Measurements from ENCODE around the gene STAM. TPM values are rescaled to one million over a fixed set of nuclear protein-coding genes. Genes with fewer than 3 reads are reported as not detected.
A peak's percentile ranks its signal among the peaks of the same experiment; 100 is the strongest.

Gene STAM
- total RNA-seq, 1 experiment from 2014 or later, result 9.3 TPM

DNA sequence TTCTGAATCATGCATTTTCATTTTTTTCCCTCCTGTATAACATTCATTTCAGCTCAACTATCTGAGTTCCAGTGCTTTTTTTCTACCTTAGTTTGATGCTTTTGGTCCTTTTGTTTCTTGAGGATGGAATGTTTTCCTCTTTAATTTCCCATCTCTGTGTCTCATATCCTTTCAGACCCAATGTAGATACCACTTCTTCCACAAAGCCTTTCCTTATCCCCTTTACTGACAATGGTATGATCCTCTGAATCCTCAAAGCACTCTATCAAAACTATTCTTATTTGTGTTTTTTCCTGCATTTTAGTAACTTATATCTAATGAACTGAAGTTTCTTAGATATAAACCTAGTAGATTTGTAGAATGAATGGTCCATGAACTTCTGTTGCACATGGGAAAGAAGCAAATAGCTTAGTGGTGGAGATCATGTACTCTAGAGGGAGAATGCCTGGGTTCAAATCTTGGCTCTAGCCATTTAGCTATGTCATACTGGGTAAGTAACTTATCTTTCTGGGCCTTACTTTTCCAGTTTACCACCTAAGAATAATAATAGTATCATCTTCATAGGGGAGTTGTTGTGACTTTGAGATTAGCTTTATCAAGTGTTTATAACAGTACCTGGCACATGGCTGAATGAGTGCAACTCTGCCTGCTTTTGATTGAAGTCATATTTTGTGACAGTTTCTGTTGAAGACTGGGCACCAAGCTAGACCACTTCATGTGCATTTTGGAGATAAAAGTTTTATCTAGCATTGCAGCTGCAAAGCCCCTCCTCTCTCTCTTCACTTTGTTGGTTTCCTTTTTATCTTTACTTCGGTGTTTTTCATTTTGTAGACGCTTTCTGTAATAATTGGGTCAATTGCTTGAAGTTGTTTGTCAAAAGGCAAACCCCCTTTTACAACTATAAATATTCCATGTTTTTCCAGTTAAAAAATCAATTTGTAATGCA lies 18.5 kb downstream of the STAM start:
- DNase-seq, result no peak
- peaks cover 2% of the 10 kb centered on the region; the same call in 1 of the 2 replicates for H3K36me3 ChIP-seq
- H3K27me3 ChIP-seq, result no peaks in the 10 kb centered on the region
- peaks cover under 1% of the 10 kb centered on the region; the same call in 1 of the 2 replicates for H3K9me3 ChIP-seq
- no peak overlapping the region for H3K4me3 ChIP-seq

DNA sequence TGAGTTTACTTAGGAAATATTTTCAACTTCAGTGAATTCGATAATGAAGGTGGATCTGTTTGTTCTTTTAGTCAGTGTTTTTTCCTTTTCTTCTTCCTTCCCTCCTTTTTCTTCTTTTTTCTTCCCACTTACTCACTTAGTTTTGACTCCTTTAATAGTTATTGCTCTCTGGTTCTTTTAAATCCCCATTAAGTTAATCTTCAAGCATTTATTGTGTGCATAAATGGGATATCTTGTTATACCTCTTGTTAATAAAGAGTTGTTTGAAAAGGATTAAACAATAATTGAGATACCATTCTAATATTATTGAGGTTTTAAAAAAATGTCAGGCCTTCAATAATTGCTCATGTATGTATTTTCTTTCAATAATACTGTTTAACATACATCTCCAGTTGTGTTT lies 19.5 kb downstream of the STAM start:
- Histone ChIP-seq H3K27me3 (no peaks in the 10 kb centered on the region), H3K36me3 (peaks cover 3% of the 10 kb centered on the region; the same call in 1 of the 2 replicates), H3K4me3 (no peak overlapping the region), H3K9me3 (no peaks in the 10 kb centered on the region)
- no peak for DNase-seq

DNA sequence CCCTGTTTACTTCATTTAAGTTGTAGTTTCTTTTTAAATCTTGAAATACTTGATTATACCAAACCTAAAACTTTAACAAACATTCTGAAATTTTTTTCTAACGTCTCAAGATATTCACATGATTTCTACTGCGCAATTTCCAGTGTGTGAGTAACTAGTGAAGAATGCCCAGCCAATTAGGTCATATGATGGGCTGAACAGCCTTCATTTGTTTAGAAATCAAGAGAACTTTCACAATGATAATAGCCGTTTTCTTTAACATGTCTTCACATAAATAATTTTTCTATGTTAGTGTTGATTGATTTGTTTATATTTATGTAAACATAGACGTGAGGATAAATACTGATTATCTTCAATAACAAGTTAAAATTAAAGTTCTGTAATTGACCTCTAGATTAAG lies 21.8 kb downstream of the STAM start:
- H3K4me3 ChIP-seq, result 0 out of 2 replicates have a peak overlapping the region, but pooled peaks have one; percentile 1
- no peaks in the 10 kb centered on the region for H3K27me3 ChIP-seq
- DNase-seq, result peak; percentile 29
- H3K36me3 ChIP-seq, result peaks cover 7% of the 10 kb centered on the region; the same call in 1 of the 2 replicates
- H3K9me3 ChIP-seq, result no peaks in the 10 kb centered on the region

GRCh38 chr10:17668435-17669184 lies 24.7 kb downstream of the STAM start:
- Histone ChIP-seq H3K27me3 (no peaks in the 10 kb centered on the region), H3K4me3 (no peak overlapping the region), H3K36me3 (peaks cover 7% of the 10 kb centered on the region; the same call in 1 of the 2 replicates), H3K9me3 (no peaks in the 10 kb centered on the region)
- DNase-seq, result no peak

- Histone ChIP-seq H3K36me3 (peaks cover 7% of the 10 kb centered on the region; the same call in 1 of the 2 replicates), H3K27me3 (no peaks in the 10 kb centered on the region), H3K4me3 (no peak overlapping the region), H3K9me3 (no peaks in the 10 kb centered on the region)
- no peak for DNase-seq
Observed at GRCh38 chr10:17669185-17669872, 25.4 kb downstream of the STAM start.

GRCh38 chr10:17671307-17671706 lies 27.4 kb downstream of the STAM start:
- Histone ChIP-seq H3K27me3 (no peaks in the 10 kb centered on the region), H3K4me3 (no peak overlapping the region), H3K9me3 (no peaks in the 10 kb centered on the region), H3K36me3 (peaks cover 7% of the 10 kb centered on the region; the same call in 1 of the 2 replicates)
- no peak for DNase-seq

DNA sequence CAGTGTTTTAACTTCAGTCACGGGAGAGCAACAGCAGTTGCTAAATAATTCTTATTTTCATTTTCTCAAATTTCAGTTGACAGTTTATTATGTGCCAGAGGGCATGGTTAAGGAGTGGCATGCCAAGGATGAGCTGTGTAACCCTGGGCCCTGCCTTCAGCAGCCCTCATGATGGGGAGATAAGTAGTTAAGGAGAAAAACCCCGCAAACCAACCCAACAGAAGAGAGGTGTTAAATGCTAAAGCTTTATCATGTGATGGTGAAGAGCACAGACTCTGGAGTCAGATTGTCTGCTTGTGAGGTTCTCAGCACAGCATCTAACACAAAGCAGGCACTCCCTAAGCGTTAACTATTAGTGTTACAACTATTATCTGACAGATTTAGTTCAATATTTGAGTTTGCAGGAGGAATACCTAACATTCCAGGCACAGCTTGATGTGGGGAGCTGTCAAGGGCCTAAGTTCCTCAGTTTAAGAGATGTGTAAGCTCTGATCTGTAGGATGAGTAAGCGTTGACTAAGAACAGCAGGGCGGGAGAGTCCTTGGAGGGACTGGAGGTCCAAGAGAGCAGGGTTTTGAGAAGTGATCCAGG lies 29.6 kb downstream of the STAM start:
- DNase-seq, result peak; percentile 89
- no peak overlapping the region for H3K4me3 ChIP-seq
- peaks cover 4% of the 10 kb centered on the region; the same call in 1 of the 2 replicates for H3K36me3 ChIP-seq
- H3K27me3 ChIP-seq, result no peaks in the 10 kb centered on the region
- H3K9me3 ChIP-seq, result no peaks in the 10 kb centered on the region

DNA sequence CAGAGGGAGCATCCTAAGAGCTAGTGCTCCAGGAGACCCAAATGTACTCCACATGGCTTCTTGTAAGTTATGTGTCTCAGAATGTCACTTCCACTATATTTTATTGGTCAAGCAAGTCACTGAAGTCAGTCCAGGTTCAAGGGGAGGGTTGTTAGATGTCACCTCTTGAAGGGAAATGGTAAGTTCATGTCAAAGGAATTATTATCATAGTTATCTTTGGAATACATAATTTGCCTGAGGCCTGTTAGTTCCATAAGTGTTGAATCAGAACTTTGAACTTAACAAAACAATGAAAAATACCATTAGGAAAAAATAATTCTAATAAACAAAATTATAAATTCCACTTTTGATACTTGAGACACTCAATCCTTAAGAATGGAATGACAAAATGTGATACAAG lies 30.6 kb downstream of the STAM start:
- Histone ChIP-seq H3K4me3 (no peak overlapping the region), H3K9me3 (no peaks in the 10 kb centered on the region), H3K27me3 (no peaks in the 10 kb centered on the region), H3K36me3 (peaks cover 4% of the 10 kb centered on the region; the same call in 1 of the 2 replicates)
- no peak for DNase-seq

DNA sequence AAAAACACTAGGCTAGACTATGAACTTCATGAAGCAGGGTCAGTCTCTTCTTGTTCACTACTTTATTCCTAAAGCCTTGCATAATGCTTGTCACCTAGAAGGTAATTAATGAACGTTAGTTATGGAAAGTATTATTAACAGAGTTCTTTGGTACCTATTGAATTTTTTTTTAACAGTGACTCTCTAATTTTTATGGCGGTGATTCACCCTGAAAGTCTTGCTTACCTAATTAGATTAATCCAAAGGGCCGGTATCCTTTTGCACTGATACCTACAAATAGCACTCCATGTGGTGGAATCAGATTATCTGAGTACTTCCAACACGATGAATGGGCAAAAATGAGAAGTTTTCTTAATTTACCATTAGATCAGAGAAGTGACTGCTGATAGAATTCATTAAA lies 31.7 kb downstream of the STAM start:
- Histone ChIP-seq H3K4me3 (no peak overlapping the region), H3K36me3 (no peaks in the 10 kb centered on the region), H3K27me3 (no peaks in the 10 kb centered on the region), H3K9me3 (no peaks in the 10 kb centered on the region)
- no peak for DNase-seq

DNA sequence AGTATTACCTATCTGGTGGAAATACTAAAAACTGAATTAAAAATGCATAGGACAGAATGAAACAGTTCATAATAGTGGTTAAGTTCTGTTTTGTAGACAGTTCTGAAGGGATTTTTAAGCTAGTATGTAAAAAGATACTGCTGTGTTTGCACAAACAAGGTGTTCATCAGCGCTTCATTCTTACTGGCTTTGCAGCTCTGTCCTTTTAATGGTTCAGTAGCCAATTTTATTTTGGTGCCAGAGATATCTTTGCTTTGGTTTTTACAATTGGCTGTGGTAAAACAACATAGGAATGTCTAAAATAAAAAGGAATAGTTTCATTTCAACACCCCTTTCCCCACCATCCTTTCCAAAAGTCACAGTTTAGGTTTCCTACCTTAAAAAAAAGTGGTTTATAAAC lies 33.0 kb downstream of the STAM start:
- no peaks in the 10 kb centered on the region for H3K27me3 ChIP-seq
- no peaks in the 10 kb centered on the region for H3K36me3 ChIP-seq
- DNase-seq, result no peak
- H3K9me3 ChIP-seq, result no peaks in the 10 kb centered on the region
- no peak overlapping the region for H3K4me3 ChIP-seq

GRCh38 chr10:17682236-17682946 lies 38.4 kb downstream of the STAM start:
- no peak for DNase-seq
- Histone ChIP-seq H3K36me3 (peaks cover 6% of the 10 kb centered on the region), H3K9me3 (no peaks in the 10 kb centered on the region), H3K4me3 (no peak overlapping the region), H3K27me3 (no peaks in the 10 kb centered on the region)

DNA sequence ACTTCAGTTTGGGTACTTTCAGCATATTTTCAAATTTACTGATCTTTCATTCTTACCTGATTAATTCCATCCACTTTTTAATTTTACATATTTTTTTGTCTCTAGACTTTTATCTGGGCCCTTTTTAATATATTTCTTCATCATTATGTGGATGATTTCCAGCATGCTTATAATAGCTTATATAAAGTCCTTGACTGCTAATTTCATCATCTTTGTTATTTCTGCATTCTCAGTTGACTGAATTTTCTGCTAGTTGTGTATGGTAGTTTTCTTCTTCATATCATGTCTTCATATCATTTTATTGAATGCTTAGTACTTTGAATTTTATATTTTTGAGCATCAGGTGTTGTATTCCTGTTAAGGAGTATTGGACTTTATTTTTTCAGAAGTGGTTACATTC lies 39.6 kb downstream of the STAM start:
- Histone ChIP-seq H3K36me3 (peaks cover 17% of the 10 kb centered on the region), H3K4me3 (no peak overlapping the region), H3K27me3 (no peaks in the 10 kb centered on the region), H3K9me3 (no peaks in the 10 kb centered on the region)
- no peak for DNase-seq

DNA sequence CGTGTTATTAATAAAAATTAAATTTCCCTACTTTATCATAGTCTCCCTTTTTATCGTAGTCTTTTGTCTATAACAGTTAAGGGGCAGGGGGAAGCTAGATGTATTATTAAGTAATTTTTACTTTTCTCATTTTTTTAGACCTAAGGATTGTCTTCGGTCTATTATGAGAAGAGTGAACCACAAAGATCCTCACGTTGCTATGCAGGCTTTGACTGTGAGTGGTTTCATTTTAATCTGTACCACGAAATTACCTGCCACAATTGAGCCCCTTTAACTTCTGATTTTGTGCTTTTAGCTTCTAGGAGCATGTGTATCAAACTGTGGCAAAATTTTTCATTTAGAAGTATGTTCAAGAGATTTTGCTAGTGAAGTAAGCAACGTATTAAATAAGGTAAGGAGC lies 40.6 kb downstream of the STAM start:
- DNase-seq, result no peak
- Histone ChIP-seq H3K4me3 (no peak overlapping the region), H3K36me3 (peaks cover 20% of the 10 kb centered on the region), H3K27me3 (no peaks in the 10 kb centered on the region), H3K9me3 (no peaks in the 10 kb centered on the region)

DNA sequence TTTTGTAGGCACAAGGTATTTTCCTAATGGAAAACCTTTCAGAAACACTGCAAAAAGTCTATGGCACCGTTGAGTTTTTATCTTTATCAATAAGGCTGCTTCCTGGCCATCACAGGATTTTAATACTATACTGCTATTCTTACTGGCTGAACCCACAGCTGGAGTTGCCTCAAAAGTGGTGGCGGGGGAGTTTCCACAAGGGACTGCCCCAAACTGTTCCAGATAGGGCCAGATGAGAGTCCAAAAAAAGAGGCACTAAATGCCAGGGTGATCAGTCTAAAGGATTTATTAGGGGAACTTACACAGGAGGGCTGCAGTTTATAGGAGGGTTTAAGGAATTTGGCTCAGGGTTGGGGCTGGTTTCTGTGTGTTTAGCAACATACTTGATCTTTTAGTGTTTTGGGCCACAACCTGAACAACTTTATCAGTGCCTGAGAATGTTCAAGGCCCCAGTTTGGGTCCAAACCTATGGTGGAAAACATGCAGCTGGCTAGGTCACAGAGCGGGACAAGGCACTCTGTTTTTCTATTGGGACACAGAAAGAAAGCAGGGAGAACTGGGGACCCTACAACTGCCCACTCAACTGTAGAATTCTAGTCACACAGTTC lies 41.4 kb downstream of the STAM start:
- Histone ChIP-seq H3K4me3 (no peak overlapping the region), H3K27me3 (no peaks in the 10 kb centered on the region), H3K36me3 (peaks cover 20% of the 10 kb centered on the region), H3K9me3 (no peaks in the 10 kb centered on the region)
- DNase-seq, result no peak

GRCh38 chr10:17687117-17687831 lies 43.3 kb downstream of the STAM start:
- Histone ChIP-seq H3K36me3 (peaks cover 24% of the 10 kb centered on the region), H3K4me3 (no peak overlapping the region), H3K9me3 (no peaks in the 10 kb centered on the region), H3K27me3 (no peaks in the 10 kb centered on the region)
- no peak for DNase-seq
